ENCODE measurements around the gene MGRN1.

- TF ChIP-seq CEBPB (IDR thresholded peaks at IDR 0.05) (no peak), TEAD4 (IDR thresholded peaks at IDR 0.05) (no peak), TAF1 (IDR thresholded peaks at IDR 0.05; ENCODE audit: low read depth) (no peak), NFIC (IDR thresholded peaks at IDR 0.05) (no peak), EGR1 (IDR thresholded peaks at IDR 0.05) (no peak), RAD21 (IDR thresholded peaks at IDR 0.05; ENCODE audit: low read depth) (no peak), EP300 (IDR thresholded peaks at IDR 0.05; ENCODE audit: borderline replicate concordance) (no peak), YY1 (IDR thresholded peaks at IDR 0.05; ENCODE audit: low read depth) (no peak)
- TF ChIP-seq, protein P1, sequence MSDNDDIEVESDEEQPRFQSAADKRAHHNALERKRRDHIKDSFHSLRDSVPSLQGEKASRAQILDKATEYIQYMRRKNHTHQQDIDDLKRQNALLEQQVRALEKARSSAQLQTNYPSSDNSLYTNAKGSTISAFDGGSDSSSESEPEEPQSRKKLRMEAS (IDR thresholded peaks at IDR 0.05), result no peak
Observed at GRCh38 chr16:4697848-4698291, 73.2 kb downstream of the MGRN1 start.

All from Ishikawa (cell line).